Activated T-cell treated with anti-CD3 and anti-CD28 coated beads for 4 hours (primary cell): Measurements from ENCODE around the gene HGS.

Experiments
- DNase-seq: peaks from one replicate; pipeline ENCODE4 v3.0.0-alpha.2; 2020

The HGS gene, protein sequence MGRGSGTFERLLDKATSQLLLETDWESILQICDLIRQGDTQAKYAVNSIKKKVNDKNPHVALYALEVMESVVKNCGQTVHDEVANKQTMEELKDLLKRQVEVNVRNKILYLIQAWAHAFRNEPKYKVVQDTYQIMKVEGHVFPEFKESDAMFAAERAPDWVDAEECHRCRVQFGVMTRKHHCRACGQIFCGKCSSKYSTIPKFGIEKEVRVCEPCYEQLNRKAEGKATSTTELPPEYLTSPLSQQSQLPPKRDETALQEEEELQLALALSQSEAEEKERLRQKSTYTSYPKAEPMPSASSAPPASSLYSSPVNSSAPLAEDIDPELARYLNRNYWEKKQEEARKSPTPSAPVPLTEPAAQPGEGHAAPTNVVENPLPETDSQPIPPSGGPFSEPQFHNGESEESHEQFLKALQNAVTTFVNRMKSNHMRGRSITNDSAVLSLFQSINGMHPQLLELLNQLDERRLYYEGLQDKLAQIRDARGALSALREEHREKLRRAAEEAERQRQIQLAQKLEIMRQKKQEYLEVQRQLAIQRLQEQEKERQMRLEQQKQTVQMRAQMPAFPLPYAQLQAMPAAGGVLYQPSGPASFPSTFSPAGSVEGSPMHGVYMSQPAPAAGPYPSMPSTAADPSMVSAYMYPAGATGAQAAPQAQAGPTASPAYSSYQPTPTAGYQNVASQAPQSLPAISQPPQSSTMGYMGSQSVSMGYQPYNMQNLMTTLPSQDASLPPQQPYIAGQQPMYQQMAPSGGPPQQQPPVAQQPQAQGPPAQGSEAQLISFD

DNA sequence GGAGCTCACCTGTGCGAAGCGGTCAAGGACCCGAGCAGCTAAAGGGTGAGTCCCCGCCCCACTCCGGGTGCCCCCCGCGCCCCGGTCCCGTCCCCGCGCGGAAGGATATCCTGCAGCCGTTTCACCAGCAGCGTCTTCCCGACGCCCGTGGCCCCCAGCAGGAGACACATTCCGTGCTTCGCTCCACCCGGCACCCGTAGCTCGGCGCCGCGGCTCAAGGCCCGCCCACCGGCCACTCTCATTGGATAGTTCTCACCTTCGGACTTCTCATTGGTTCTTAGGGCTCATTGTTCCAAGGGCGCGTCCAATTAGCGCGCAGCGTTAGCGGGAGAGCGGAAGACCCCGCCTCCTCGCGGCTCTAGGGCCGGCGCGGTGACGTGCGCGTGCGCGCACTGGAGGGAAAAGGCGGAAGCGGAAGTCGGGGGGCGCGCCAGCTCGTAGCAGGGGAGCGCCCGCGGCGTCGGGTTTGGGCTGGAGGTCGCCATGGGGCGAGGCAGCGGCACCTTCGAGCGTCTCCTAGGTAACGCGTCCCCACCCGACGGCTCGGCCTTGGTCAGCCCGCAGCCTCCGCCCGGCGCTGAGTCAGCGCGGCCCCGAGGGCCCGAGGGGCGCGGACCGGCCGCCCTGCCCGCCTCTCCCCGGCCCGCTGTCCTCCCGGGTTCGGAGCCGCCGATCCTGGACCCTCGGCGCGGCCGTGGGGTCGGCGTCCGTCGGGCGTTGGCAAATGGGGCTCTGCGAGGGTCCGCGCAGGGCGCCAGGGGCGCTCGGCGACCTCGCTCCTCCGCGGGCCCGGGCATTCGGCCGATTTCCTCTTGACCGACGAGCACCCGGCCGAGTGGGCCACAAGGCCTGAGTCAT lies at the start of gene HGS, which contains the start of gene ARL16:
TSS of gene HGS (plus strand) at position 428 of the 858 bp plus-strand sequence. CDS start at position 484, 56 bp downstream.
TSS of gene ARL16 (minus strand) at position 214 of the 858 bp plus-strand sequence. CDS start at position 170, 44 bp downstream.
- DNase-seq: peak; percentile 95

DNA sequence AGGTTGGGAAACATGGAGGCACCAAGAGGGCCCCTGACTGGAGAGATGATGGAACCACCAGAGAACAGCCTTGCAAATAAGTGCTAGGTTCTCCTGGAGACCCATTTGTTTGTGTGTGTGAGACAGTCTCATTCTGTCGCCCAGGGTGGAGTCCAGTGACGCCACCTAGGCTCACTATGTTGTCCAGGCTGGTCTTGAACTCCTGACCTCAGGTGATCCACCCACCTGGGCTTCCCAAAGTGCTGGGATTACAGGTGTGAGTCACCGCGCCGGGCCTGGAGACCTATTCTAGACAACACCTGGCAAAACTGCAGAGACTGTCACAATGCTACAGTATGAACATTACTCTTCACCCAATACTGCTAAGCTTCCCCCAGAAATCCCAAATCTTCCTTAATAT lies 48.4 kb upstream of the HGS start:
- DNase-seq: no peak

DNA sequence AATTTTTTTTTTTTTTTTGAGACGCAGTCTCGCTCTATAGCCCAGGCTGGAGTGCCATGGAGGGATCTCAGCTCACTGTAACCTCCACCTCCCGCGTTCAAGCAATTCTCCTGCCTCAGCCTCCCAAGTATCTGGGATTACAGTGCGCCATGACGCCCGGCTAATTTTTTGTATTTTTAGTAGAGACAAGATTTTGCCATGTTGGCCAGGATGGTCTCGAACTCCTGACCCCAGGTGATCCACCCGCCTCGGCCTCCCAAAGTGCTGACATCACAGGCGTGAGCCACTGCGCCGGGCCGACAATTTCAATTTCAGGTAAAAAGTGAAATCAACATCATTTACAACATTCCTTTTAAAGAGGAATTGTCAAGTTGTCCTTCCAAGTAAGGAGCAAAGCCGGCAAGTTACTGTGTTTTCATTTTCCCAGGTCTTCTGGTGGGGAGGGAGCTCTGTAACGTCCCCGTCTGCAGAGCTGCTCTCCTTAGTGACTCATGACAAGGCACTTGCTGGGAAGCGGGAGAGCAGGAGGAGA lies 47.8 kb upstream of the HGS start:
- no peak for DNase-seq

DNA sequence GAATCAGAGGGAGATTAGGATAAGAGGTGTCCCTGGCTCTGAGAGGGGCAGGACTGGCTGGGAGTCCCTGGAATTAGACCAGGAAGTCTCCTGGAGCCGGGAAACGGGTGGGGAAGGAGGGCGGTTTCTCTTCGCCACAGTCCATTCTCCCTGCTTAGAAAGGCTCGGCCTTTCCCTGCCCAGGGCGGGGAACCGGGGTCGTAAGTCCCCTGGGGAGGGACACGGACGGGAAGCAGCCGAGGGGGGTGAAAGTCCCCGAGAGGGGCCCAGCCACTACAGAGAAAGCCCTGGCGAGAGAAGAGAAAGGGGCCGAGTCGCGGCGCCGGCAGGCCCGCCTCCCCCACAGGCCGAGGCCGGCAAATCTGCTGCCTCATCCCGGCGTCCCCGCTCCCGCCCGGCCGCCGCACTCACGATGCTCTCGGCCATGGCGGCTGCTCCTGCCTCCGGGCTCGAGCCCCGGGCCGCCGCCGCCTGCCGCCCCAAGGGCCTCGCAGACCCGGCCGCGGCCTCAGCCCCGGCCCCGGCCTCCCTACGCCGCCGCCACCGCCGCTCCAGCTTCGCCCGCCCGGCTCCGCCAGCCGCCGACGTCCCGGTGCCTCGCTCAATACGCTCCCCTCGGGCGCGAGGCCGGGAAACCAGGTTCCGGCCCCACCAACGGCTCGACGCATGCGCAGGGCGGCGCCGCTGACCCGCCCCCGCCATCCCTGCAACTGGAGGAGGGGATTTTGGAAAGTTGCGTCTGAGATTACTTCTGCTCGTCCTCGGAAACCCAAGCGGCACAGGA lies 47.1 kb upstream of the HGS start, which contains the start of the genes NPLOC4 and TSPAN10:
TSS of gene NPLOC4 (minus strand) at position 608 of the 784 bp plus-strand sequence. CDS start at position 426, 182 bp downstream.
TSS of gene TSPAN10 (plus strand) at position 692 of the 784 bp plus-strand sequence. CDS start 5,217 bp downstream, outside the sequence.
- DNase-seq: peak; percentile 79

DNA sequence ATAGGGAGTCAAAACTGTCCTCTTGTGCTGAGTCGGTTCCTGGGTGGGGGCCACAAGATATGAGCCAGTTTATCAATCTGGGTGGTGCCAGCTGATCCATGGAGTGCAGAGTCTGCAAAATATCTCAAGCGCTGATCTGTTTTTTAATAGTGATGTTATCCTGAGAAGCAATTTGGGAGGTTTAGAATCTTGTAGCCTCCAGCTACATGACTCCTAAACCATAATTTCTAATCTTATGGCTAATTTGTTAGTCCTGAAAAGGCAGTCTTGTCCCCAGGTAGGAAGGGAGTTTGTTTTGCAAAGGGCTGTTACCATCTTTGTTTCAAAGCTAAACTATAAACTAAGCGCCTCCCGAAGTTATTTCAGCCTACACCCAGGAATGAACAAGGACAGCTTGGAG lies 45.1 kb upstream of the HGS start:
- no peak for DNase-seq

DNA sequence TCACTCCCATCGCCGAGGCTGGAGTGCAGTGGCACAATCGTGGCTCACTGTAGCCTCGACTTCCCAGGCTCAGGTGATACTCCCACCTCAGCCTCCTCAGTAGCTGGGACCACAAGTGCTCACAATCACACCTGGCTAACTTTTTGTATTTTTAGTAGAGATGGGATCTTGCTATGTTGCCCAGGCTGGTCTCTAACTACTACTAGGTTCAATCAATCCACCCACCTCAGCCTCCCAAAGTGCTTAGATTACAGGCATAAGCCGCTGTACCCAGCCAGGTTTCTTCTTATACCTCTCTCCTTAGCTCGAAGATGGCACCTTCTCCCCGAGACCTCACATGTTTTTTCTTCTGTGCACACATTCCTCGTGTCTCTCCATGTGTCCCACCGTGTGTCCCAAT lies 43.8 kb upstream of the HGS start:
- DNase-seq: no peak

DNA sequence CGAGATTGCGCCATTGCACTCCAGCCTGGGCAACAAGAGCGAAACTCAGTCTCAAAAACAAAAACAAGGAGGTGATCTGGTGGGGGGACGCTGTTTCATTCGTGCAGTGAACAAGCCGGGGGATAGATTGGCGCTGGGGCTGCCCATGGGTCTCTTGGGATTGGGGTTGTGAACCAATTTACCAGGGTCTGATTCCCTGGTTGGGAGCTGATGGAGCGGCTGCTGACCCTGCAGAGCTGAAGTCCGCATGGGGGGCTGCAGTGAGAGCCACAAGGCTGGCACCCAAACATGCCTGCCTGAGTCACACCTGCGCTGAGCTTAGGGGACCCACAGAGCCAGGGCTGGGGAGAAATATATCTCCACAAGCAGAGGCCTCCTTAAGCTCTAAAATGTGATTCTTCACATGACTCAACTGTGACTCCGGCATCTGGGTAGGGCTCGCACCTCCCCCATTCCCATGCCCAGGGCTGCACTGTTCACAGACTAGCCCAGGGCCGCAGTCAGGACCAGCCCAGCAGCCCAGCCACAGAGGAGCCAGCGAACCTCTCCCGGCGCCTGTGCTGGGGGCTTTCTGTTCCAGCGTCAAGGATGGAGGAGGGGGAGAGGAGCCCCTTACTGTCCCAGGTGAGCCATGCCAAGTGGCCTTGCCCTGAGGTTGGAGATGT lies 41.9 kb upstream of the HGS start:
- DNase-seq: no peak

DNA sequence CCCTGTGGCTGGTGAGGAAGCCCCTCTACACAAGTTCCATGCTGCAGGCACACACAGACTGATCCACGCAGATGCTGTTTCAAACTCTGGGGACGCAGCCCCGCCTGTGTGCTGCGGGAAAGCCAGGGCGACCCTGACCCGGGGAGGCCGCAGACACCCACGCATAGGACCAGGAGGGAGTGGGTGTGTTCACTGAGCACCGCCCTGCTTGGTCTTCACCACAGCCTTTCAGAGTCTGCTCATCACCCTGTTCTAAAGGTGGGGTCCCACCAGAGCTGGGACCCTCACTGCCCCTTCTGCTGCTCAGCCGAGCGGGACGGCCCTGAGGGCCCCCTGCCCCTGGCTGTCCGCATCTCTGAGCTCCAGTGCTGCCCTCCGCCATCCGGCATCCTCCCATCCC lies 39.3 kb upstream of the HGS start:
- no peak for DNase-seq

DNA sequence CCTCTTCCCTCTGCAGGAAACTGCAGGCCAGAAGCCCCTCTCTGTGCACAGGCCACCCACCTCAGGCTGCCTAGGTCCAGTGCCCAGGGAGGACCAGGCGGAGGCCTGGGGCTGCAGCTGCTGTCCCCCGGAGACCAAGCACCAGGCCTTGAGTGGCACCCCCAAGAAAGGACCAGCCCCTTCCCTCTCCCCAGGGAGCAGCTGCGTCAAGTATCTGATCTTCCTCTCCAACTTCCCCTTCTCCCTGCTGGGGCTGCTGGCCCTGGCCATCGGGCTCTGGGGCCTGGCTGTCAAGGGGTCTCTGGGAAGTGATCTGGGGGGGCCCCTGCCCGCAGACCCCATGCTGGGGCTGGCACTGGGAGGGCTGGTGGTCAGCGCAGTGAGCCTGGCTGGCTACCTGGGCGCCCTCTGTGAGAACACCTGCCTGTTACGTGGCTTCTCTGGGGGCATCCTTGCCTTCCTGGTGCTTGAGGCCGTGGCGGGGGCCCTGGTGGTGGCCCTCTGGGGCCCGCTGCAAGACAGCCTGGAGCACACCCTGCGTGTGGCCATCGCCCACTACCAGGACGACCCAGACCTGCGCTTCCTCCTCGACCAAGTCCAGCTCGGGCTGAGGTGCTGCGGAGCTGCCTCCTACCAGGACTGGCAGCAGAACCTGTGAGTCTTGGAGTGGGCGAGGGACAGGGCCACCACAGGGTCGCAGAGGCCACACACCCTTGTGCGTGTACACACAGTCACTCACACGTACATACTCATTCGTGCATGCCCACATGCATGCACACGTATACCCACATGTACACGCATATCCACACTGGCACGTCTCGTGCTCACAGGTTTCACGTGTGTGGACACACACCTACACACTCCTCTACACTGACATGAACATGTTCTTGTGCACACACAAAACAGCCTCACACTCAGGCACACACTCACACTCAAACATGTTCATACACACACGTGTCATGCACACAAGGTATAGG lies 38.5 kb upstream of the HGS start:
- DNase-seq: no peak

DNA sequence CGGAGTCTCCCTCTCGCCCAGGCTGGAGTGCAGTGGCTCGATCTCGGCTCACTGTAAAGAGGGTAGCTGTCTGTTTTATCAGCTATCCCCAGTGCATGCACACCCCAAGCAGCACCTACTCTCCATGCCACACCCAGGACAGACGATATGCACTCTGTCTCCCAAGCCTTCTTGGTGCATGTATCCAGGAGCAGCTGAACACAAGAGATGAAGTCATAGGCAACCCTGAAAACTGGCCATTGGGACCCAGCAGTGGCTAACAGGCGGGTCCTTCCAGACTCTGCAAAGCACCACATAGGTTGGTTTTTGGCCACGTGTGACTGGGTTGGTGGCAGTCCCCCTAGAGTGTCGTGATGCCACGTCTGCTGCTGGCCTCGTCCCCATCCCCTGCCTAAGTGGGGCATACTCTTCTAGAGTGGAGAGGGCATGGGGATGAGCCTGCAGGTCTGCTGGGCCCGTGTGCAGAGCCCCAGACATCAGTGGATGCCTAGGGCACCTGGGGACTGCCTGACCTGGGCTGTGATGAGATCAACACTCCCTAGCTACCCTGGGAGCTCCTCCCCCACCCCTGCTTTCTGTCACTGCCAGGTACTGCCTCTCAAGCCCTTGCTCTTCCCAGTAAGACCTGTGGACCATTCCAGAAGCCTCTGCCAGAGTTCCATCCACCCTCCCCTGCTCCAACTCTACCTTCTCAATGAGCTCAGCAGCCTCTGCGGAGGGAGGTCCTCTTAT lies 36.8 kb upstream of the HGS start:
- DNase-seq: no peak

DNA sequence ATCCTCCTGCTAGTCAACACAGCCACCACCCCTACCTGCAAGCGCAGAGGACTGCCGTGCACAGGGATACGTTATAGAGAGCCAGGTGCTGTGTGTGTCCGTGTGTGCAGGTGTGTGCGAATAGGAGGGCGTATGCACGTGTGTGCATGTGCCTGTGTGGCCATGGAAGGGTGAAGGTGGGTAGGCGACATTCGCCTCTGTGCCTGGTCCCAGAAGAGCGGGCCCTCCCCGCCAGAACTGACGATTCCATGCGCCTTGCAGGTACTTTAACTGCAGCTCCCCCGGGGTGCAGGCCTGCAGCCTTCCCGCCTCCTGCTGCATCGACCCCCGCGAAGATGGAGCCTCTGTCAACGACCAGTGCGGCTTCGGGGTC lies 36.2 kb upstream of the HGS start:
- DNase-seq: no peak

DNA sequence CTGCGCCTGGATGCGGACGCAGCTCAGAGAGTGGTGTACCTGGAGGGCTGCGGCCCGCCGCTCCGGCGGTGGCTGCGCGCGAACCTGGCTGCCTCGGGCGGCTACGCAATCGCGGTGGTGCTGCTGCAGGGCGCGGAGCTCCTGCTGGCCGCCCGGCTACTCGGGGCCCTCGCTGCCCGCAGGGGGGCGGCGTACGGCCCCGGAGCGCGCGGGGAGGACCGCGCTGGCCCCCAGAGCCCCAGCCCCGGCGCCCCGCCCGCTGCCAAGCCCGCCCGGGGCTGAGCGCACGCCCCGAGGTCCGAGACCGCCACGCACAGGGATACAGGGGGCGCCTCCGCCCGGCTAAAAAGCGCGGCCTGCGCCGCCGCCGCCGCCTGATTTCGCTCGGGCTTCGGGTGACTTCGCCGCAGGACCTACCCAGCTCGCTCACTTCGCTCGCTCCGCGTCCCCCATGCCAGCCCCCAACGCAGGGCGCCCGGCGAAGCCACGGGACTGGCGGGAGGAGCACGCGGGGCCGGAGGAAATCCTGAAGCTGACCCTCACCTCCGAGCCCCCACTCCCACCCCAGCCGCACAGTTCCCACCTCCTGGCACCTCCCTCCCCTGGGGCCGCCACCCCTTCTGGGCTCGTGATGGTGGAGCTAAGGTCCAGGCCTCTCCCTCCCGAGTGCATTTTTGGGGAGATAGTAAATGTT lies 35.7 kb upstream of the HGS start:
- DNase-seq: no peak

DNA sequence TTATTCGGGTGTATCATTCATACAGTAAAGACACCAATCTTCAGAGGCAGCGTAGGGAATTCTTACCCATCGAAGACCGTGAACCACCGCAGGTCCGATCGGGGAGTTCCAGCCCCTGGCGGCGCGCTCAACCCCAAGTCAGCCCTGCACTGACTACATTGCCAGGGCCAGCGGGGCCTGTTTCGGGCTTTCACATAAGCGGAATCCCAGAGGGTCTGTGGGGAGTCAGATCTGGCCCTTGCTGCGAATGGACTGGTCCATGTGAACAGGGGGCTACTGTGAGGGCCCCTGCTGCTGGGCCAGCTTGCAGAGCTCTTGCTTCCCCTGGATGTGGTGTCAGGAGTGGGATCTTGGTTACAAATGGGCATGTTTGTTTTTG lies 35.1 kb upstream of the HGS start:
- no peak for DNase-seq

DNA sequence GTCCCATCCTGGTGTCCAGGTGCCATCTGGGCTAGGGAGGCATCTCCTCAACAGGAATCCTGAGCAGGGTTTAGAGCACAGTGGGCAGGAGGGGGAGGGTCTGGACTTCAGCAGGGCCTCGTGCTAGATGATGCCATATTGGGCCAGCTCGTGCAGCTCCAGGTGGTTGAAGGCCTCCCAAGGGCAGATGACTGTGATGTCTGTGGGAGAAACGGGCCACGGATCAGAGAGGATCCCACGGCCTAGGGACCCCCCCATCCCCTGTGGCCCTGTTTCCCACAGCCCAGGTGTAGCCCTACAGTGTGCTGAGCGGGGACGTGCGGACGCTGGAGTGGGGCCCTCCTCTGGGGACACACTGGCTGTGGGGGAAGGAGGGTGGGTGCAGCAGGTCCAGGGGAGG lies 32.9 kb upstream of the HGS start:
- no peak for DNase-seq

DNA sequence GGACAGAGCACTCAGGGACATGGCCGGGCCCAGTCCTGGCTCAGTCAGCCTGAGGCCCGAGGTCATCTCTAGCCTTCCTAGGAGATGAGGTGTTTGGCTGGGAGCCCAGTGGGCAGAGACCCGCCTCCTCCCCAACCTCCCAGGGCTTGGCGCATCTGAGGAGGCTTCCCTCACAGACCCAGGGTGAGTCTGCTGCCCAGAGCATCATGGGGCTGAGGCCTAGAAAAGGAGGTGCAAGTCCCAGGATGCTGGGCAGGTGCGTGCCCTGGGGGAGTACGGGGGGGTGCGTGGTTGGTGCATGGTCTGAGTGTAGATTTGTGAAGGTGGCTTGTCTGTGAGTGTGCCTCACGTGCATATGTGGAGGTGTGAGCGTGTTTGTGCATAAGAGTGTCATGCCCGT lies 32.1 kb upstream of the HGS start:
- DNase-seq: no peak

DNA sequence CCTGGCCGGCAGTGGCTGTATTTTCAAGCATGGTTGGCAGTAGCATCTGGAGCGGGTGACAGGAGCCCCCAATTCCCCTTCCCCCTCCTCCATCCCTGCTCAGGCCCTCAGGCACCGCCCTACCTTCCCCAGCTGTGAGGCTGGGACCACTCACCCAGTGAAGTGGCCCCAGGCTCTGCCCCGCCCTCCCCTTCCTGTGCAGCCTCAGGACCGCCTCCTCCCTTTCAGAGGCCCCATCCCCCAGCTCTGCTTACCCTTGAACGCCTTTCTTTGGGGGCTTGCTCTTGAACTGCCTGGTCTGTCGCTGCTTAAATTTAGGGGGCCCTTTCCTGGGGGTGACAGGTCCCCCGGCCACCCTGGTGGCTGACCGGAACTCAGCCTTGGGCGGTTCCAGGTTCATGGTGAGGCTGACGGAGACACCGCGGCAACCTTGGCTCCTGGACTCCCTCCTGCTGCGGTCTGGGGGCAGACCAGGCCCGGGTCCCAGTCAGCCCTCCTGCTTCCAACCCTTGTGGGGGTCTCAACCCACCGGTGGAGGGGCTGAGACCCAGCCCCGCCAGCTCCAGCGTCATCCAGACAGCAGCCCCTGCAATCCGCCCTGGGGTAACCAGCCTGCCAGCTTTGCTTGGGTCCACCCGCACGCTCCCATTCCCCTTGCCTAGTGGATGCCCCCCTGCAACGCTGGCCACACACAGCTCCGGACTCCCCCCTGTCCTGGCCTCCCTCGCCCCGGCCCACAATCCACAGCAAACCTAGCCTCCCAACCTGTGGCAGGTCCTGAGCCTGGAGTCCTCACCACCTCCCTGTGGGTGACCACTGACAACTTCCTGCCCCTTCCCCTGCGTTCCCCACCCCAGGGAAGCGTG lies 30.7 kb upstream of the HGS start:
- DNase-seq: no peak

DNA sequence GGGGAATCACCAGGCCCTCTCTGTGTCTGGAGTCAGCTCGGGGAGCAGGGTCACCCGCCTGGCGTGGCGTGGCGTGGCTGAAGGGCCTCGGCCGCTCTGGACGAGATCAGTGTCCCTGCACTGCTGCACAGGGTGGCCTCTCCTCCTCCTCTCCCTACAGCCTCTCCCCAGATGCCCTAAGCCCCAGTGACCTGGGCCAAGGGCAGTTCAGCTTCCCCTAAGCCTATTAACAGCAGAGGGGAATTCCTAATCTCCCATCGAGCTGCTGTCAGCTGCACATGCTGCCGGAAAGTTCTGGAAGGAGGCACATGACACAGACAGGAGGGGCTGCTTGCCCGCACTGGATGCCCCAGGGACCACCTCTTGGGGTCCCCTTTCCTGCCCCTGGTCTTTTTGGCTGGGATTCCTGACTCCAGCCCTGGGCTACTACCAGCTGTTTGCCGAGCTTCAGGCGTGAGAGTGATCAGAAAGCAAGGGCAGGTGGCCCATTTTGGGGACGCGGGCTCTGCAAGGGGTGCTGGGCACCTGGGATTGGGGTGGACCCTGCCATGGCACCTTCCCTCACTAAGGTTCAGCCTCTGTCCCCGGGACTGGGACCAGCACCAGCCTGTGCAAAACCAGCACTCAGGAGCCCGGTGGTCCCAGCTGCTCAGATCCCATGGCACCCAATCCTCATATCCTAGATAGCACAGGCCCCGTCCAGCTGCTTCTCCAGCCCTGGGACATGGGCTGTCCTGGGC lies 28.3 kb upstream of the HGS start:
- DNase-seq: no peak
